ENCODE measurements around the gene AGK. TPM values are rescaled to one million over a fixed set of nuclear protein-coding genes. Genes with fewer than 3 reads are reported as not detected.

AGK gene
- 24.8 and 27.8 TPM in 2 replicates for total RNA-seq
- long read RNA-seq, transcript AGK-201 (16 exons, 3,849 nt) = major isoform, 48 of 113 reads
- long read RNA-seq, partial matches to known transcripts = 50 of 113 reads
- long read RNA-seq, other reads (novel, unspliced or antisense) = 13 of 113 reads

GRCh38 chr7:141551094-141551781 lies at the start of gene AGK:
TSS of gene AGK (plus strand) at chr7:141551410. CDS start at chr7:141555467, 4,057 bp downstream.
- no peaks in the 10 kb centered on the region for H3K9me3 Mint-ChIP-seq (ENCODE audit: unreplicated experiment)
- H3K27ac Mint-ChIP-seq (ENCODE audit: unreplicated experiment) = peak within 1 kb of the TSS; percentile 89
- DNase-seq (ENCODE audit: extremely low spot score, unreplicated experiment) = peak; percentile 93
- peaks cover 17% of the 10 kb centered on the region for H3K4me1 Mint-ChIP-seq (ENCODE audit: unreplicated experiment)
- H3K27me3 Mint-ChIP-seq (ENCODE audit: unreplicated experiment) = no peaks in the 10 kb centered on the region
- no peak for TF ChIP-seq CTCF (IDR thresholded peaks at IDR 0.05)
- peaks cover 8% of the 10 kb centered on the region for H3K36me3 Mint-ChIP-seq (ENCODE audit: unreplicated experiment)
- peak within 1 kb of the TSS; percentile 87 for H3K4me3 Mint-ChIP-seq (ENCODE audit: unreplicated experiment)

- Mint-ChIP-seq H3K9me3 (ENCODE audit: unreplicated experiment) (no peaks in the 10 kb centered on the region), H3K27ac (ENCODE audit: unreplicated experiment) (no peak overlapping the region), H3K36me3 (ENCODE audit: unreplicated experiment) (no peaks in the 10 kb centered on the region), H3K27me3 (ENCODE audit: unreplicated experiment) (peaks cover 9% of the 10 kb centered on the region), H3K4me3 (ENCODE audit: unreplicated experiment) (no peak overlapping the region), H3K4me1 (ENCODE audit: unreplicated experiment) (no peaks in the 10 kb centered on the region)
- TF ChIP-seq CTCF (IDR thresholded peaks at IDR 0.05) = no peak
- DNase-seq (ENCODE audit: extremely low spot score, unreplicated experiment) = no peak
Measured at GRCh38 chr7:141501451-141501850, 49.8 kb upstream of the AGK start.

GRCh38 chr7:141511316-141511675 lies 39.9 kb upstream of the AGK start:
- peaks cover 1% of the 10 kb centered on the region for H3K4me1 Mint-ChIP-seq (ENCODE audit: unreplicated experiment)

GRCh38 chr7:141511676-141512396 lies 39.4 kb upstream of the AGK start:
- Mint-ChIP-seq H3K4me1 (ENCODE audit: unreplicated experiment) (peaks cover 1% of the 10 kb centered on the region), H3K9me3 (ENCODE audit: unreplicated experiment) (peaks cover 6% of the 10 kb centered on the region), H3K27ac (ENCODE audit: unreplicated experiment) (no peak overlapping the region), H3K36me3 (ENCODE audit: unreplicated experiment) (no peaks in the 10 kb centered on the region), H3K4me3 (ENCODE audit: unreplicated experiment) (peak overlapping the region; percentile 26), H3K27me3 (ENCODE audit: unreplicated experiment) (peaks cover 35% of the 10 kb centered on the region)
- no peak for DNase-seq (ENCODE audit: extremely low spot score, unreplicated experiment)
- TF ChIP-seq CTCF (IDR thresholded peaks at IDR 0.05) = no peak

More at GRCh38 chr7:141511316-141511675, 39.9 kb upstream of the AGK start:
- DNase-seq (ENCODE audit: extremely low spot score, unreplicated experiment) = no peak
- Mint-ChIP-seq H3K4me3 (ENCODE audit: unreplicated experiment) (no peak overlapping the region), H3K27ac (ENCODE audit: unreplicated experiment) (no peak overlapping the region), H3K36me3 (ENCODE audit: unreplicated experiment) (no peaks in the 10 kb centered on the region), H3K27me3 (ENCODE audit: unreplicated experiment) (peaks cover 35% of the 10 kb centered on the region), H3K9me3 (ENCODE audit: unreplicated experiment) (peaks cover 6% of the 10 kb centered on the region)
- TF ChIP-seq CTCF (IDR thresholded peaks at IDR 0.05) = no peak

- H3K36me3 Mint-ChIP-seq (ENCODE audit: unreplicated experiment) = no peaks in the 10 kb centered on the region
- no peak overlapping the region for H3K4me3 Mint-ChIP-seq (ENCODE audit: unreplicated experiment)
Measured at GRCh38 chr7:141512597-141512996, 38.6 kb upstream of the AGK start.

More at GRCh38 chr7:141512597-141512996, 38.6 kb upstream of the AGK start:
- Mint-ChIP-seq H3K27me3 (ENCODE audit: unreplicated experiment) (peaks cover 35% of the 10 kb centered on the region), H3K9me3 (ENCODE audit: unreplicated experiment) (peaks cover 6% of the 10 kb centered on the region), H3K27ac (ENCODE audit: unreplicated experiment) (no peak overlapping the region), H3K4me1 (ENCODE audit: unreplicated experiment) (peaks cover 1% of the 10 kb centered on the region)
- no peak for TF ChIP-seq CTCF (IDR thresholded peaks at IDR 0.05)
- DNase-seq (ENCODE audit: extremely low spot score, unreplicated experiment) = no peak

Data from osteocyte (in vitro differentiated cells).